CD1c-positive myeloid dendritic cell (primary cell): ENCODE data around the gene GJD2.

Experiments
- DNase-seq: peaks from one replicate; pipeline ENCODE4 v3.0.0-alpha.2; 2016; ENCODE audit errors: extremely low spot score

The GJD2 gene

DNA sequence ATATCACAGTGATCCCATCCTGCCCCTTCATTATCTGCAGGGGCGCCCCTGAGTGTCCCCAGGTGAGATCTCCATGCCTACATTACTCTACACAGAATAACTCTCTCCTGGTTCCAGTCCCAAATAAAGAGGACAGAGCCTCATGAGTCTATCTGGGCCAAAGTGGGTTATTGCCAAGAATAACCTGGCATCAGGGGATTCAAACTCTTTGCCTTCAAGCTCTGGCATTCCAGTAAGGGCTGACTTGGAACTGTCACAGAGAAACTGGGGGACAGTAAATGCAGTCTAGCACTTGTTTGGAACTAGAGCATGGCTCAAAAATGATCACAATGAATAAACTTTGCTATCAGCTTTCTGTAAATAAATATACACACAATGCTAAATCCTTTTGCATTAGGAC, 30.3 kb downstream of the GJD2 start:
- DNase-seq = no peak

- DNase-seq = no peak
These were observed 32.4 kb downstream of the GJD2 start for GRCh38 chr15:34722439-34722836.

GRCh38 chr15:34721802-34722438, 32.9 kb downstream of the GJD2 start:
- DNase-seq = no peak

- DNase-seq = no peak
These were observed 33.5 kb downstream of the GJD2 start for GRCh38 chr15:34721157-34721801.

GRCh38 chr15:34719695-34720094, 35.1 kb downstream of the GJD2 start:
- no peak for DNase-seq

- DNase-seq = no peak
These were observed 35.8 kb downstream of the GJD2 start for GRCh38 chr15:34718681-34719665.

DNA sequence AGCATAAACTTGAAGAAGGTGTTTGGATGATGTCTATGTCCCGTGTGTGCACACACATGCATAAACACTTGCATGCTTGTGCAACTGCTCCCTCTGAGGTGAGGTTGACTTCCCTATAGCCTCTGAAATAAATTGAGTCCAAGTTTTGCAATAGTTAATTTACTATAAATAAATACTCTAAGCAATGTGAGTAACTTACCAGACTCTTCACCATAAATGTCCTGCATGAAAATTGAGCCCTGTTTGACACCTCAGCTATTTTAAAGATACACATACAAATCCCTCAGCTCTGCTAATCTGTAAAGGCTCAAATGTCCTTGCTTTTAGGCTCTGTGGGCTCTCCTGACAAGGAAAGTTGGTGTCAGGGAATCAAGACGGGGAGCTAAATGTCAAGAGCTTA, 37.1 kb downstream of the GJD2 start:
- no peak for DNase-seq

- no peak for DNase-seq
These were observed 38.7 kb downstream of the GJD2 start for GRCh38 chr15:34716111-34716510.

DNA sequence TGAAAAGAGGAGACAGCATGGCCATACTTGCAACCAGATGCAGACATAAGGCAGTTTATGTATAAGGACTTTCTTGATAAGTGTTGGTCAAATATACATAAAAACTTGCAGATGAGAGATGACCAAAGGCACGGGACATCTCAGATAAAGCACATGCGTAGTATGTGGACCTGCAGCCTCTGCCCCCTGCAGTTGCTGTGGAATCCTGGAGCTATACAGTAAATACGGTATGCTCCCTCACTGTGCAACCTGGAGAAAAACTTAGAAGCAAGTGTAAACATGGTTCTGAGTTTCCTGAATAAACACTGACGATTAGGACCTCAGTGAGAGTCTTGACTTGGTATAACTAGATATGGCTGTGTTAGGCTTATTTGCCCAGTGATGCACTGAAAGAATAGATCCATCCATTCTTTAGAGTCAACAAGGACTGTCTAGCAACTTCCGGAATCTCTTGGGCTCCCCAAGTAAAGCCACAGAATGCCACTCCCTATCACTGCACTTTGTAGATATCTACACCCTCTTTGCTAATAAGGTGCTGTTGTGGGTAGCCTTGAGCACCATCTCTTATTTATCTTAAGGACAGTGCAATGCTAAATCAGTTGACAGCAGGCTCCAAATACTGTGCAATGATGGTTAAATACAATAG, 40.2 kb downstream of the GJD2 start:
- no peak for DNase-seq

DNA sequence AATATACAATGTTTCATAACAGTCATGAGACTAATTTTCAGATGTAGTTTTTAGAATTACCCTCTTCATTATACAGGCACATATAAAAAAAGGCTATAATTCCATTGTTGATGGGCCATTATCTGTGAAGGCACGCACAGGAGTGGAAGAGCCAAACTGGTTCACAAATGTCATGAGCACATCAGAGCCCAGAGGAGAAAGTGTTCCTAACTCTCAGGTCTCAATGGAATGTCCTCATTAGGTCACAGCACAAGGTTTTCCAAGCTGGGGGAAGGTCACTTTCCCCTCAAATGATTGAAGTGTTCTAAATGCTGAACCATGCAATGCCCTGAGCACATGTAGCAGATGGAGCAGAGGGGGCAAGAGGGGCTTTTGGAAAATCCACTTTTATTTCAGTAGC, 41.2 kb downstream of the GJD2 start:
- DNase-seq = no peak

DNA sequence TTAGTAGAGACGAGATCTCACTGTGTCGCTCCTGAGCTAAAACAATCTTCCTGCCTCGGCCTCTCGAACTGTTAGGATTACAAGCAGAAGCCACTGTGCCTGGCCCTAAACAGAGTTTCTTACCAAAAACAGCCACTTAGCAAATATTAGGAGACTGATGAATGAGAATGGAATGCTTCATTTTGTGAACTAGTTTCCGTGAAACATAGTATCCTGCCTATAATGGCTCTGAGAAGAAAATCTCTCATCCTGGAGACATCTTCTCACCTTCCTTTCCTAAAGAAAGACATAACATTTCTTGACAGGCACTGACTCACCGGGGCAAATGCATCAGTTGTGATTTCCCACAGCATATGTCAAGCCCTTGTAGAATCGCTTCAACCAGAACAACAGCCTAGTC, 44.9 kb downstream of the GJD2 start:
- DNase-seq = no peak

DNA sequence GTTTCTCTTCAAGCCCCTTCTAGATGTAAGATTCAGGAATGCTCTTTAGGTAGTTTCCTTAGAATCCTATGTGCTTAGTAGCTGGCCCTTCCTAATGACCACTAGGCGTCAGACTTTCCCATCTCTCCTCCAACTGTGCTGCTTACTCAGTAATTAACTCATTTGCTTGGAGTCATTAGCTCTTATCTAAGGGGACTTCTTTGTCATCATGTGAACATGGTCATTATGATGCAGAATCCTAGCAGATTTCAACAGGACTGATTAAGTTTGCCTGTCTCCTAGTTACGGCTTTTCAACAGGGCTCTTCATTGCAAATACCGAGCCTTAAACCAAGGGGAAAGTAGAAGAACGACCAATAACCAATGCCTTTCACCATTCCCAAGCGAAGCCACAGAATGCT, 46.4 kb downstream of the GJD2 start:
- no peak for DNase-seq

DNA sequence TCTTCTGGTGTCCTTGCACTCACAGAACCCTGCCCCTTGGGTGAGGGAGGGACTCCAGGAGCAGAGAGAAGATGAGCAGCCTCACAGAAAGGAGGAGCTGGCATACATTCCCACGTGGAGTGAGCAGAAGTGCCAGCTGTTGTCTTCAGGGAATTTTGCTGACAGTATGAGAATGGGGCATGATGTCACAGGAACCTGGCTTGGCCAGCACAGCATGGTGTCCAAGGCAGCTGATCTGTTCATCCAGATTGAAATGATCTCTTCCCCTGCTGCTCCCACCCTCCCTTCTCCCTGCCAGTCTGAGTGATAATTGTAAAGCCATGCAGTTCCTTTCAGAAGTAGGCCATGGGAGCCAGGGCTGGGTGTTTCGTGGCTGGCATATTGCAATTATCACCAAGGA, 53.3 kb downstream of the GJD2 start:
- no peak for DNase-seq
